NCI-H1105 treated with DMSO at 0.1 percent for 48 hours (cell line): Measurements from ENCODE around the gene DOCK6.
"Not testable (repeated sequence)": the region's sequence is repeated elsewhere in the genome, so short reads cannot be mapped to it uniquely, and the experiment has no call there.

Experiments
- DNase-seq: peaks from one replicate; lab custom pipeline; 2025; lab: John Stamatoyannopoulos, UW

DOCK6 gene

GRCh38 chr19:11197291-11198174 lies 64.8 kb downstream of the DOCK6 start, which contains the start of gene KANK2:
TSS of gene KANK2 (minus strand) at chr19:11197545. CDS start at chr19:11194511, 3,034 bp downstream.
- DNase-seq = peak; percentile 79

DNA sequence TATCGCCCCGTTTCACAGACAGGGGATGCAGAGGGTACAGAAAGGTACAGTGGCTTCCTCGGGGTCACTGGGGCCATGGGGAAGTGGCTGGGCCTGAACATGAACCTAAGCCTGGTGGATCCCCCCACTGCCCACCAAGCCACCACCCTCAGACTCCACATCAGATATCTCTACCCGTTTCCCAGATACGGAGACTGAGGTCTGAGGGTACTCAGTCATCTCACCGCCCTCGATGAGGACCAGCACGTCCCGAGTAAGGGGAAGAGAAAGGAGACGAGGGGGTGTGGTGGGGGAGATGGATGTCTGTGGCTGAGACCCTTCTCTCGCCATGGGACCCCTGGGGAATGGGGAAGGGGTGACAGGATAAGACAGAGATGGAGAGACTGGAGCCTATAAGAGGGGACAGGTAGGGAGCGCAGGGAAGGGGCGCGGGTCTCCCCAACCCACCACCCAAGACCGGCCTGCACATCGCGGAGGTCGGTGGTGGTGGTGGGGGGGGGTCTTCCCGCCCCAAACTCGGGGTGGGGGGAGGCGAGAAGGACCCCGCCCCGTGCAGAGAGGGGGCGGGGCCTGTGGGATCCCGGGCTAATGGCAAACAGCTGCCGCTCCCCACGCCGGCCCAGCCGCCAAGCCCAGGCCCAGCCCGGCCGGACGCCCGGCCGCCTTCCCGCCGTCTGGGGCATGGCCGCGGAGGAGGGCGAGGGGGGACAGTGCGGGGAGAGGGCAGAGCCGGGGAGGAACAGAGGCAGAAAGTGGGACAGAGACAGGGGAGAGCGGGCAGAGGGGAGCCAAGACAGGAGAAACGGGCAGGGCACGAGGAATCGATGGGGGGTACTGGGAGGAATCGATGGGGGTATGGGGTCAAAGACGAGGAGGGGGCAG lies 65.7 kb downstream of the DOCK6 start:
- no peak for DNase-seq

DNA sequence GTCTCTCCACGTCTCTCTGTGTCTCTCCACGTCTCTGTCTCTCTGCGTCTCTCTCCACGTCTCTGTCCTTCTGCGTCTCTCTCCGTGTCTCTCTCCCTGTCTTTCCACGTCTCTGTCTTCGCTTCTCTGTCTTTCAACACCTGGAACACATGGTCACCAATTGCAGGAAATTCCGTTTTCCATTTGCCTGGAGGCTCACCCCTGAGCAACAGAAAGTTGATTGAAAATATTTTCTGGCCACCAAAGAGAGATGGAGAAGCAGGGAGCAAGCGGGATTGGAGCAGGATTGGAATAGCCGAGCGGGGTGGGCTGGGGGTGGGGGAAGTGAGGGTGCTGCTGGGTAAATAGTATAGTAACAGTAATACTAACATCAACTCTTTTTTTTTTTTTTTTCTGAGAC lies 66.6 kb downstream of the DOCK6 start:
- DNase-seq = no peak

DNA sequence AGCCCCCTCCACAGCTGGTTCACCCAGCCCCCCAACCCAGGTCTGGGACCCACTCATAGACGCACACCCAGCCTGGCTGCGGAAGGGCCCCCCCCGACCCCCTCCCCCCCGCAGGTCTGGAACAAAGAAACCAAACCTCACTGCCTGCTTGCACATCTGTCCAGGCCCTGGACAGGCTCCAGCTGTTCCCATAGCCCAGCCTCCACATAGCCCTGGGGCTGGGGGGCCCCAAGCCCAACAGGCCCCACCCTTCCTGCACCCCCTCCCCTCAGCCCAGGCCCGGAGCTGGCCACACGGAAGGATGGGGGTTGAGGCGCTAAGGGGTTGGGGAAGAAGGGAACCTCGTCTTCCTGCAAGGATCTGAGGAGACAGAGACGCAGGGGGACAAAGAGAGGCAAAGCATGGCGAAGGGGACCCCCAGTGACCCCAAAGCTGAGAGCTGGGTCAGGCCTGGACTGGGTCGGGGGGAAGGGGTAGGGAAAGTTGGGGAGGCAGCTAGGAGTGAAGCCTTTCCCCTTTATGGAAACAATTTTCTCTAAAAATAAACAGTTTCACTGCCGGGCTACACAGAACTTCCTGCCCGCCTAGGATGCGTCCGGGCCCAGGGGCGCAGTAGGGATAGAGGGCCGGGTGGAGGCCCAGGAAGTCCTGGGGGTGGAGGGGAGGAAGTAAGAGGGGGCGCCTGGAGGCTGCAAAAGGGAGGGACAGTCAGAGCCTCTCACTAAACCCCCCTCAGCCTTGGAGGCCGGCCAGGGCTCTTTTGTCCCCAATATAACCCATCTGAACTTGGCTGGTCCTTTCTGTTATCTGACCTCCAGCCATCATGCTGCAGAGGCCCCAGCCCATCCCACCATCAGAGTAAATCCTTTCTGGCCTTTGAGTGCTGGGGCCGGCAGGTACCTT lies 67.4 kb downstream of the DOCK6 start:
- no peak for DNase-seq

GRCh38 chr19:11194173-11194572 lies 68.2 kb downstream of the DOCK6 start:
- DNase-seq = no peak

DNA sequence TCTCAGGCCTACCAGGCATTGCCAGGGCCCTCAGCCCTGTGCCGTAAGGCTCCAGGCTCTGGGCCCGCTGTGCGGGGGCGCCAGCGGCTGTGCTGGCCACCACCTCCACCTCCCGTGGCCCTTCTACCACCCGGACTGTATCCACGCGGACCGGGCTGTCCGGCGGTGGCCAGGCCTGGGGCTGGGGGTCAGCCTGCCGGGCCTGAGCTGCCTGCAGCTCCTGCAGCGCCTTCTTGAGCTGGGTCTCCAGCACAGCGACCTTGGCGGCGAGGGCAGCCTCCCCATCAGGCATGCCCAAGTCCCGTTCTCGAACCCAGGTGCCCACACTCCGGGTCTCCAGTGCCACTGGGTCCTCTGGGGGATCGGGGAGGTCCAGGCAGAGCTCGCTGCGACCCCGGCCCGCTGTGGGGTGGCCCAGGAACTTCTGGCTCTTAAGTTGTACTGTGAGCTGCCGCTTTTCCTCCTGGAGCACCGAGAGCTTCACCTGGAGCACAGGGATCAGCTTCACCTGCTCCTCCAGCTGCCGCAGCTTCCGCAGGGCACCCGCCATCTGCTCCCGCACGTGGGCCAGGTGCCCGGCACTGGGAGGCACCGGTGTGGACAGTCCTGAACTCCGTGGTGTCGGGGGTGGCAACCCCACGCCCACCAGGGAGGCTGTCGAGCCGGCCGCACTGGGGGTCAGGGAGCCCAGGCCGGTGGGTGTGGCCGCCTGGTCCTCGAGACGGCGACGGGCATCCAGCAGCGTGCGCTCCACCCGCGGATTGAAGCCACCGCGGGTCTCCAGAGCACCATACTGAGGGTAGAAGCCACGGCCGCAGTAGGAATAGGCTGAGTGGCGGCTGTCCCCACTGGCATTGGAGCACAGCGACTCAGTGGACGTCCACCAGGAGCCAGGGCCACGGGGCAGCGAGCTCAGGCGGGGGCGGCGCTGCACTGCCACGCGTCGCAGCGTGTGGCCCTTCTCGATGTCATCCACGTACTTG lies 69.1 kb downstream of the DOCK6 start:
- DNase-seq = no peak

GRCh38 chr19:11191934-11192333 lies 70.4 kb downstream of the DOCK6 start:
- DNase-seq = no peak

- DNase-seq = no peak
Observed at GRCh38 chr19:11191273-11191755, 71.0 kb downstream of the DOCK6 start.

GRCh38 chr19:11190501-11190900 lies 71.8 kb downstream of the DOCK6 start:
- no peak for DNase-seq

DNA sequence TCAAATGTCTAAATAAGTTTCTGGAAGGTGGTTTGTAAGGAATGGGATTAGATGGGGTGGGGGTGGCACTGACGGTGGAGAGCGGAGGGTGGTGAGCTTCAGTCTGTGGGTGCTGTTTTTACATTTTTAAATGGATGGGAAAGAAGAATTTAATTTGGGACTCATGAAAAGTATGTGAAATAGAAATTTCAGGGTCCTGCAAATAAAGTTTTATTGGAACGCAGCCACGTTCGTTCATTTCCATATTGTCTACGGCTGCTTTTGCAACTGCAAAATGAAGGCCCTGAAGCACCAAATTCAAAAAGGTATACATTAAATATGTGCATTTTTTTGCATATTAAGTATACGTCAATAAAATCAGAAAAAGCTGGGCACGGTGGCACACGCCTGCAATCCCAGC lies 74.9 kb downstream of the DOCK6 start:
- no peak for DNase-seq

GRCh38 chr19:11182994-11183393 lies 79.3 kb downstream of the DOCK6 start:
- DNase-seq = no peak

- no peak for DNase-seq
Observed at GRCh38 chr19:11181488-11181887, 80.8 kb downstream of the DOCK6 start.

- DNase-seq = not testable (repeated sequence)
Observed at GRCh38 chr19:11180975-11181374, 81.3 kb downstream of the DOCK6 start.

DNA sequence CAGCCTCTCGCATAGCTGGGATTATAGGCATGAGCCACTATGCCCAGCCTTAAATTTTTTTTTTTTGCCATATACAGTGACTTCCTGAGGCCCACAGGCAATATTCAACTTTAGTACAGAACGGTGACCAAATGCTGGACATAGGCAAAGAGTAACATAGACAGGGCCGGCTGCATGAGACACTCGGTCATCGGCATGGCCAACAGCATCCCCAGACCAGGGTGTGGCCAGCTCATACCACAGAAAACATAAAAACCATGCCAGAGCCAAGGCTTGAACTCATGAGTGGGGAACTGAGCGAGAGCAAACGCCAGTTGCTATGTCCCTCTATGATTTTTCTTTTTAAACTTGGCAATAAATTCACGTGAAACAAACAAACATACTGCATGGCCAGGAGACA lies 82.0 kb downstream of the DOCK6 start:
- no peak for DNase-seq

DNA sequence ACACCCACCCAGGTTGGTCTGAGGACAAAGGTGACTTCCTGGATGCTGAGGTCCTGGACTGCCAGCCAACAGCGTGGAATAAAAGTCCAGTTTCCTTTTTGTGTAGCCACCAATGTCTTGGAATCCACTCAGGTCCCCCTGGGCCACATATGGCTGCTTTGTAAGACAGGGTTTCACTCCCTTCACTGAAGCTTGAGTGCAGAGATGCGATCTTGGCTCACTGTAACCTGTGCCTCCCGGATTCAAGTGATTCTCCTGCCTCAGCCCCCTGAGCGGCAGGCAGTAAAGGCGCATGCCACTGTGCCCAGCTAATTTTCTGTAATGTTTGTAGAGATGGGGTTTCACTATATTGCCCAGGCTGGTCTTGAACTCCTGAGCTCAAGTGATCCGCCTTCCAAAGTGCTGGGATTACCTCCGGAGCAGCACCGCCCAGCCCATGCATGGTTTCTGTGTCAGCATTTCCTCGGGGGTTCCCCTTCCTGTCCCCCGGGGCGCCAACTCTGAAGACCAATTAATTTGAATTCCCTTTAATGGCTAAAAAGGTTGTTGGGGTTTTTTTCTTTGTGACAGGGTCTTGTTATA lies 82.5 kb downstream of the DOCK6 start:
- DNase-seq = no peak

DNA sequence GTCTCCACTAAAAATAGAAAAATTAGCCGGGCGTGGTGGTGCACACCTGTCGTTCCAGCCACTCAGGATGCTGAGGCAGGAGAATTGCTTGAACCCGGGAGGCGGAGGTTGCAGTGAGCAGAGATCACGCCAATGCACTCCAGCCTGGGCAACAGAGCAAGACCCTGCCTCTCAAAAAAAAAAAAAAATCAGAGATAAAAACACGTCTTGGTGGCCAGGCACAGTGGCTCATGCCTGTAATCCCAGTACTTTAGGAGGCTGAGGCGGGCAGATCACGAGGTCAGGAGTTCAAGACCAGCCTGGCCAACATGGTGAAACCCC lies 83.2 kb downstream of the DOCK6 start:
- not testable (repeated sequence) for DNase-seq

DNA sequence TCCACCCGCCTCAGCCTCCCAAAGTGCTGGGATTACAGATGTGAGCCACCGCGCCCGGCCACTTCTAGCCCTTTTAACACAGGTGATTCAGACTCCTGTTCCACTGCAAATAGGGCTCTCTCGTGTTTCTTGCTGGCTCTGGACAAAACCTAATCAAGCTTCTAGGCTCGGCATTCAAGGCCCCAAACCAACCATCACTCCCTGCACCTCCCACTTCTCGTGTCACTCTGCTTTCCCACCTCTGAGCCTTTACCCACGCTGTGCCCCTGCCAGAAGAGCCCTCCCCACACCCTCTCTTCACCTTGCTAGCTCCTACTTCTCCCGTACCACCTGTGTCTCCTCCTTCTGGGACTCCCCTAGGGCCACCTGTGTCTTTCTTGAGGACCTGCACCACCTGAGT lies 84.7 kb downstream of the DOCK6 start:
- no peak for DNase-seq

DNA sequence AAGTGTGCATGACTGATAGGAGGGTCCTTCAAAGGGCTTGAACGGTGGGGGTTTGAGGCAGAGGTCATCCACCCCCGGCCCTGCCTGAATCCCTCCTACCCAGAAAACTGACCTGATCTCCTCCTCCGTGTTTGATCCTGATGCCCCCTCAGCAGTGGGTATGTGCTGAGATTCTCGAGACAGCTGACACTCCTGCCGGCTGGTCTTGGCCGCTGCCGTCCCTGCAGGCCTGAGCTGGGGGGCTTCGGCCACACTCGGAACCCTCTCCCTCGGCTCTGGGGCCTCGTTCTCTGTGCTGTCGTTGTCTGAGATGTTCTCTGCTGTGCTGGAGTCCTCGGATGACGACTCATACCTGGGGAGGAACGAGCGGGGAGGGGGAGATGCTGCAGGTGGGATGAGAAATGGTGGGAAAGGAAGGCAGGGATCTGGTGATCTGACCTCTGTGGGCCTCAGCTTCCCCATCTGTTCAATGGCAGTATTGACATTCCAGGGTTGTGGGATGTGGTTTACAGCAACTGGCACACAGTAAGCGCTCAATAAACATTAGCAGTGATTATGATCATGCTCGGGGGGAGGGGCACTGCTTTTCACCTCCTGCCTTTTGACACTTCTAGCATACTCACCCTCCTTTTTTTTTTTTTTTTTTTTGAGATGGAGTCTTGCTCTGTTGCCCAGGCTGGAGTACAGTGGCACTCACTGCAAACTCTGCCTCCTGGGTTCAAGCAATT lies 85.7 kb downstream of the DOCK6 start:
- DNase-seq = no peak

DNA sequence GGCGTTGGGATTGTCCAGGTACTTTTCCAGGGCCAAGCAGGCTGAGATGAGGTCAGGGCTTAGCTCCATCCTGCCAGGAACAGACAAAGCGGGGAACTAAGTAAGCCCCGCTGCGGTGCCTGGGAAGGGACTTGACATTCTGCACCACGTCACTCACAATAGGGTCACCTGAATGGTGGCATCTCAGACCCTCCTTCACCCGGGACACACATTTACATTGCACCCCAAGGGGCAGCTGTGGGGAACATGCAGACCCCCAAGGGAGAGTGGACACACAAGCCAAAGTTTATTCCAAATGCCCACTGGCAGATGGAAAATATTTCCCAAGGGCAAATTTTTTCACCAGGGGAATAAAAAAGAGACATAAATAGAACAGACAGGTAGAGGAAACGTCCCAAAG lies 86.4 kb downstream of the DOCK6 start:
- no peak for DNase-seq

DNA sequence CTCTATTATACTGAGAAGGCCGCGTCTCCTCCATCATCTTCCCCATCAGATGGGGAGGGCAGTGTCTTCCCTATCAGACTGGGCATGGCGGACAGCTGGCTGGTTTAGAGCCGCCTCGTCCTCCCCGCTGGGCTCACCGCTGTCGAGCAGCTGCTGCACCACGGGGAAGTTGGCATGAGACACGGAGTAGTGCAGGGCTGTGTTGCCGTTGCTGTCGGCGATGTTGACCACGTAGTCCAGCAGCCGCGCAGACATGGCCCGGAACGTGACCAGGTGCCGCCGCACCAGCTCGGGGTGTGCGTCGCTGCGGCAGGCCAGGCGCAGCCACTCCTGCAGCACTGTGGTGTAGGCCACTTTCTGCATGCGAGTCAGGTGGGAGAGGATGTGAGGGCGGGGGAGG lies 88.0 kb downstream of the DOCK6 start:
- no peak for DNase-seq
